Smooth muscle cell (in vitro differentiated cells): ENCODE results near the gene STK35. TPM values are rescaled to one million over a fixed set of nuclear protein-coding genes. Genes with fewer than 3 reads are reported as not detected.

Experiments
- DNase-seq: peaks from one replicate; lab custom pipeline; 2025; ENCODE audit not compliant: unreplicated experiment; lab: John Stamatoyannopoulos, UW
- H2AFZ ChIP-seq: fragments of 200-600 bp; sonication (generic); 2 replicates; pipeline ENCODE4 v1.6.0; 2016; ENCODE audit warnings: antibody characterized with exemption, low read depth, mild to moderate bottlenecking
- H3F3A ChIP-seq: fragments of 200-600 bp; sonication (generic); 2 replicates; pipeline ENCODE4 v1.6.0; 2017; ENCODE audit warnings: antibody characterized with exemption, low read depth
- H3K27ac ChIP-seq: fragments of 200-600 bp; sonication (generic); 2 replicates; pipeline ENCODE4 v1.5.1; 2016; ENCODE audit warnings: low read depth, mild to moderate bottlenecking
- H3K27me3 ChIP-seq: fragments of 200-600 bp; sonication (generic); 2 replicates; pipeline ENCODE4 v1.6.1; 2016; ENCODE audit warnings: low read depth, mild to moderate bottlenecking
- H3K36me3 ChIP-seq: fragments of 200-600 bp; sonication (generic); 2 replicates; pipeline ENCODE4 v1.5.1; 2016; ENCODE audit warnings: low read depth
- H3K4me1 ChIP-seq: fragments of 200-600 bp; sonication (generic); 2 replicates; pipeline ENCODE4 v1.5.1; 2016; ENCODE audit warnings: low read depth
- H3K4me2 ChIP-seq: fragments of 200-600 bp; sonication (generic); 2 replicates; pipeline ENCODE4 v1.6.0; 2016; ENCODE audit warnings: mild to moderate bottlenecking
- H3K4me3 ChIP-seq: fragments of 200-600 bp; sonication (generic); 2 replicates; pipeline ENCODE4 v1.5.1; 2016; ENCODE audit warnings: mild to moderate bottlenecking
- H3K79me2 ChIP-seq: fragments of 200-600 bp; sonication (generic); 2 replicates; pipeline ENCODE4 v1.6.0; 2016; ENCODE audit warnings: low read depth, mild to moderate bottlenecking
- H3K9ac ChIP-seq: fragments of 200-600 bp; sonication (generic); 2 replicates; pipeline ENCODE4 v1.6.0; 2016; ENCODE audit warnings: low read depth
- H3K9me3 ChIP-seq: fragments of 200-600 bp; sonication (generic); replicated peaks from 2 replicates; pipeline ENCODE4 v1.5.1; 2016; ENCODE audit warnings: low read depth
- H4K20me1 ChIP-seq: fragments of 200-600 bp; sonication (generic); 2 replicates; pipeline ENCODE4 v1.6.0; 2016; ENCODE audit warnings: low read depth
- WGBS: methylation state at CpG from one replicate; pipeline ENCODE4 v1.1.7; 2016; ENCODE audit warnings: low lambda C conversion rate; 5-methylcytosine and 5-hydroxymethylcytosine counted together
- polyA plus RNA-seq: library from polyadenylated mRNA; unstranded; fragments of >200 nt; fragmentation: Nextera tagmentation; extraction: Ambion mirVana; gene quantifications from 2 replicates; pipeline ENCODE4 v1.2.1, GENCODE V29; 2016
- total RNA-seq: library from RNA; depleted of rRNA; stranded (reverse); fragments of >200 nt; gene quantifications from 2 replicates; pipeline ENCODE4 v1.2.3, GENCODE V29; 2014
- TF ChIP-seq, protein P1 (sequence below): fragments of 200-600 bp; sonication (generic); IDR thresholded peaks from 2 replicates; pipeline ENCODE4 v1.5.1; 2017; ENCODE audit warnings: borderline replicate concordance, mild to moderate bottlenecking, antibody characterized with exemption; ENCODE audit not compliant: insufficient read depth, poor library complexity, severe bottlenecking

STK35 gene
- total and polyA plus RNA-seq, 2 experiments from 2014 or later: 9.6 to 14.6 TPM

DNA sequence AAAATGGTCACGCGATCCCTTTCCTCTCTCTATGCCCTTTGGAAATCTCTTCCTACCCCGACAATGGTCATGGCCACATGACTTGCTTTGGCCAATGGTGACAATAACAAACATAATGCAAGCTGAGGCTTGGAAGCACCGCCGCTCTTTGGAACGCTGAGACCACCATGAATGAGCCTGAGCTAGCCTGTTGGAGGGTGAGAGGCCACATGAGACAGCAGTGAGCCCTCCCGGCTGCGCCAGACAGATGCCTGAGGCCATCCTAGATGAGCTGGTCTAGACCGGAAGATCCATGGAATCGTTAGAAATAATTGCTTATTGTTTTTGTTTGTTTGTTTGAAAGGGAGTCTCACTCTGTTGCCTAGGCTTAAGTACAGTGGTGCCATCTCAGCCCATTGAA lies 64.2 kb downstream of the STK35 start:
- Histone ChIP-seq H3F3A (no peaks in the 10 kb centered on the region), H3K4me3 (no peak overlapping the region), H4K20me1 (no peaks in the 10 kb centered on the region), H3K36me3 (no peaks in the 10 kb centered on the region), H3K79me2 (no peaks in the 10 kb centered on the region), H3K4me1 (no peaks in the 10 kb centered on the region), H2AFZ (no peak overlapping the region), H3K9ac (no peak overlapping the region), H3K27me3 (no peaks in the 10 kb centered on the region), H3K27ac (no peak overlapping the region), H3K4me2 (no peak overlapping the region), H3K9me3 (no peaks in the 10 kb centered on the region)
- WGBS: 93% methylated on average over 10 of the region's 10 CpGs
- DNase-seq: no peak
- TF ChIP-seq, protein P1, sequence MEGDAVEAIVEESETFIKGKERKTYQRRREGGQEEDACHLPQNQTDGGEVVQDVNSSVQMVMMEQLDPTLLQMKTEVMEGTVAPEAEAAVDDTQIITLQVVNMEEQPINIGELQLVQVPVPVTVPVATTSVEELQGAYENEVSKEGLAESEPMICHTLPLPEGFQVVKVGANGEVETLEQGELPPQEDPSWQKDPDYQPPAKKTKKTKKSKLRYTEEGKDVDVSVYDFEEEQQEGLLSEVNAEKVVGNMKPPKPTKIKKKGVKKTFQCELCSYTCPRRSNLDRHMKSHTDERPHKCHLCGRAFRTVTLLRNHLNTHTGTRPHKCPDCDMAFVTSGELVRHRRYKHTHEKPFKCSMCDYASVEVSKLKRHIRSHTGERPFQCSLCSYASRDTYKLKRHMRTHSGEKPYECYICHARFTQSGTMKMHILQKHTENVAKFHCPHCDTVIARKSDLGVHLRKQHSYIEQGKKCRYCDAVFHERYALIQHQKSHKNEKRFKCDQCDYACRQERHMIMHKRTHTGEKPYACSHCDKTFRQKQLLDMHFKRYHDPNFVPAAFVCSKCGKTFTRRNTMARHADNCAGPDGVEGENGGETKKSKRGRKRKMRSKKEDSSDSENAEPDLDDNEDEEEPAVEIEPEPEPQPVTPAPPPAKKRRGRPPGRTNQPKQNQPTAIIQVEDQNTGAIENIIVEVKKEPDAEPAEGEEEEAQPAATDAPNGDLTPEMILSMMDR: no peak

DNA sequence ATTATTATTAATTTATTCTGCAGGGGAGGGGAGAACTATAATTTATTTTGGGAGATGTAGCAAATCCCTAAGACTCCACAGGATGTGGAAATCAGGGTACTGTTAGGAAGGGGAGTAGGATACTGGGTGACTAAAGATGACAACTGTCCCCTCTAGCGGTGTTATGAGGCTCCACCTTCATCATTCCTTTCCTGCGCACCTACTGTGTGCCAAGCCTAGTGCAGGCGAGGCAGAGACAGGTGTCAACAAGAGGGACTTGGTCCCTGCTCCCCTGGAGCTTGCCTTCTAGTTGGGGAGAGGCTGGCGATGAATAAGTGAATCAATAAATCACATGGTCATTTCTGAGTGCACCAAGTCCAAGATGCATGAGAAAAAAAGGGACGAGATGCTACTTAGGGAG lies 65.5 kb downstream of the STK35 start:
- no peaks in the 10 kb centered on the region for H3K27me3 ChIP-seq
- H3K4me3 ChIP-seq: no peak overlapping the region
- DNase-seq: no peak
- no peak overlapping the region for H3K4me2 ChIP-seq
- H3K4me1 ChIP-seq: no peaks in the 10 kb centered on the region
- H3K9me3 ChIP-seq: no peaks in the 10 kb centered on the region
- no peak overlapping the region for H3K27ac ChIP-seq
- no peaks in the 10 kb centered on the region for H3F3A ChIP-seq
- H3K36me3 ChIP-seq: no peaks in the 10 kb centered on the region
- TF ChIP-seq, protein P1: no peak
- no peak overlapping the region for H2AFZ ChIP-seq
- WGBS: 87% methylated on average over 5 of the region's 5 CpGs
- no peaks in the 10 kb centered on the region for H4K20me1 ChIP-seq
- H3K79me2 ChIP-seq: no peaks in the 10 kb centered on the region
- H3K9ac ChIP-seq: no peak overlapping the region

DNA sequence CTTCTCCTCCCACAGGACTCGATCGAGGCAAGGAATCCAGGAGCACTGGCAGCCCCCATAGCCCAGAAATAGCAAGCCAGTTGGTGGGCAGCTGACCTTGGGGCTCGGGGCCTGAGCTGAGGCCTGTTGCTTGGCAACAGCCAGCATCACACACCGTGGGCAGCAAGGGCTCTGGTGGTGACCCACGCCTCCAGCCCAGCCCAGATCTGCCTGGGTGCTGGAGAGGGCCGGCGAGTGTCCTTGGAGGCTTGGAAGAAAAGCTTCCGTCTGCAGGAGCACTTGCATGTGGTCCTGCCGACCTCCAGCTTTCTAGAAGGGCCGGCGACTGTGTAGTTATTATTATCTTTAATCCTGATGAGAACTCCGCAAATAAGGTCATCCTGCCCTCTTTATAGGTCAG lies 67.3 kb downstream of the STK35 start:
- Histone ChIP-seq H3K27me3 (peaks cover 4% of the 10 kb centered on the region), H3K27ac (no peak overlapping the region), H2AFZ (no peak overlapping the region), H3K4me1 (no peaks in the 10 kb centered on the region), H3K9me3 (no peaks in the 10 kb centered on the region), H4K20me1 (no peaks in the 10 kb centered on the region), H3K4me3 (no peak overlapping the region), H3K4me2 (no peak overlapping the region), H3K79me2 (no peaks in the 10 kb centered on the region), H3F3A (no peaks in the 10 kb centered on the region), H3K9ac (no peak overlapping the region), H3K36me3 (no peaks in the 10 kb centered on the region)
- TF ChIP-seq, protein P1: no peak
- WGBS: 81% methylated on average over 12 of the region's 12 CpGs
- no peak for DNase-seq

DNA sequence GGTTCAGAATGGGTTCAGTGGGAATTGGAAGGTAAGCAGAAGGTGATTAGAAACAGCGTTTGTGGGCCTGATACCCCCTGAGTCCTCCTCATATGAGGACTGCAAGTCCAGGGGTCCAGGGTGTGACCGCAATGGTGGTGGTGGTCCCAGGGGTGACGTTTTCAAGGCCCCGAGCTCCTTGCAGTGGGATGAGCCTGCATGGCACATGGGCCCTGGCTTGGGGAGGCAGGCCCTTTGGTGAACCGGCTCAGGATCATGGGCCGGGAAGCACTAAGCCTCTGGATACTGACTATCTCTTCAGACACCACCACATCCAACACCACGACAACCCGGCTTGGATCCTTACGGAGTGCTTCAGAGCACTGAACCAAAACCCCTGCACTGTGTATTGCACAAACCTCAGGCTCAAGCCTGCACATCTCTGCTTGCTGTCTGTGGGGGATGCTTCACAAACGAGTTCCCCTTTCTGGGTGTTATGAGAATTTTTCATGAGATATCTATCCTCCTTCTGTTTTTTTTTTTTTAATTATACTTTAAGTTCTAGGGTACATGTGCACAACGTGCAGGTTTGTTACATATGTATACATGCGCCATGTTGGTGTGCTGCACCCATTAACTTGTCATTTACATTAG lies 67.9 kb downstream of the STK35 start:
- H3K27me3 ChIP-seq: peaks cover 5% of the 10 kb centered on the region
- no peak overlapping the region for H3K4me3 ChIP-seq
- H3K4me2 ChIP-seq: no peak overlapping the region
- H3K4me1 ChIP-seq: no peaks in the 10 kb centered on the region
- H4K20me1 ChIP-seq: no peaks in the 10 kb centered on the region
- no peaks in the 10 kb centered on the region for H3K9me3 ChIP-seq
- no peaks in the 10 kb centered on the region for H3K79me2 ChIP-seq
- H3K9ac ChIP-seq: no peak overlapping the region
- TF ChIP-seq, protein P1: no peak
- H3F3A ChIP-seq: no peaks in the 10 kb centered on the region
- no peak for DNase-seq
- no peak overlapping the region for H3K27ac ChIP-seq
- no peak overlapping the region for H2AFZ ChIP-seq
- 84% methylated on average over 12 of the region's 12 CpGs for WGBS
- no peaks in the 10 kb centered on the region for H3K36me3 ChIP-seq
